SU-DHL-6 (cell line): ENCODE data around the gene CCNQ.

Experiments used
- H2AFZ ChIP-seq: fragments of 200-600 bp; sonication (generic); 2 replicates; pipeline ENCODE4 v1.6.1; 2014; ENCODE audit warnings: low read depth, mild to moderate bottlenecking, moderate library complexity, mixed read lengths, antibody characterized with exemption, low read length; ENCODE audit not compliant: severe bottlenecking
- H3F3A ChIP-seq: fragments of 200-600 bp; shearing (Covaris generic); 2 replicates; pipeline ENCODE4 v1.6.0; 2016; ENCODE audit warnings: antibody characterized with exemption, mild to moderate bottlenecking; ENCODE audit not compliant: insufficient read depth
- H3K27ac ChIP-seq: fragments of 200-600 bp; sonication (generic); 2 replicates; pipeline ENCODE4 v1.5.1; 2016; ENCODE audit warnings: low read depth, mild to moderate bottlenecking, low read length, moderate library complexity, mixed read lengths
- H3K27me3 ChIP-seq: fragments of 200-600 bp; sonication (generic), shearing (Covaris generic); 2 replicates; pipeline ENCODE4 v1.6.0; 2014; ENCODE audit warnings: mild to moderate bottlenecking, low read length
- H3K36me3 ChIP-seq: fragments of 200-600 bp; sonication (generic); 2 replicates; pipeline ENCODE4 v1.6.1; 2014; ENCODE audit warnings: mild to moderate bottlenecking, low read length, mixed read lengths
- H3K4me2 ChIP-seq: fragments of 300-600, 200-600 bp; shearing (Covaris generic), sonication (generic); 2 replicates; pipeline ENCODE4 v1.6.0; 2014; ENCODE audit warnings: low read length, low read depth, mild to moderate bottlenecking; ENCODE audit not compliant: poor library complexity, severe bottlenecking
- H3K4me3 ChIP-seq: fragments of 200-600 bp; sonication (generic); 2 replicates; pipeline ENCODE4 v1.5.1; 2014; ENCODE audit warnings: antibody characterized with exemption, low read length, mild to moderate bottlenecking, mixed read lengths; ENCODE audit not compliant: insufficient read depth, poor library complexity, severe bottlenecking
- H3K79me2 ChIP-seq: fragments of 200-600 bp; sonication (generic); 2 replicates; pipeline ENCODE4 v1.6.1; 2014; ENCODE audit warnings: mild to moderate bottlenecking, low read length, moderate library complexity; ENCODE audit not compliant: insufficient read depth
- H3K9ac ChIP-seq: fragments of 200-600 bp; sonication (generic); 2 replicates; pipeline ENCODE4 v1.7.0; 2014; ENCODE audit warnings: mild to moderate bottlenecking, low read length
- H3K9me2 ChIP-seq: fragments of 200-600 bp; sonication (generic); replicated peaks from 2 replicates; pipeline ENCODE4 v1.6.1; 2014; ENCODE audit warnings: low read length; ENCODE audit not compliant: insufficient read depth
- H3K9me3 ChIP-seq: fragments of 200-600 bp; sonication (generic); 2 replicates; pipeline ENCODE4 v1.6.1; 2014; ENCODE audit warnings: low read length, mixed read lengths; ENCODE audit not compliant: insufficient read depth
- H4K20me1 ChIP-seq: fragments of 200-600 bp; sonication (generic); 2 replicates; pipeline ENCODE4 v1.6.1; 2014; ENCODE audit warnings: low read depth, mild to moderate bottlenecking, antibody characterized with exemption, low read length, moderate library complexity, mixed read lengths
- EZH2phosphoT487 ChIP-seq: fragments of 200-600 bp; sonication (generic), shearing (Covaris generic); conservative IDR thresholded peaks from 2 replicates; pipeline ENCODE4 v1.6.1; 2018; ENCODE audit warnings: mild to moderate bottlenecking, antibody characterized with exemption, low read length, moderate library complexity, mixed read lengths
- TF ChIP-seq, protein P1 (sequence below): fragments of 200-600 bp; sonication (generic); IDR thresholded peaks from one replicate; pipeline ENCODE4 v1.5.1; 2017; ENCODE audit warnings: antibody characterized with exemption, mild to moderate bottlenecking, low read length, moderate library complexity; ENCODE audit not compliant: insufficient read depth, poor library complexity, severe bottlenecking

The CCNQ gene

DNA sequence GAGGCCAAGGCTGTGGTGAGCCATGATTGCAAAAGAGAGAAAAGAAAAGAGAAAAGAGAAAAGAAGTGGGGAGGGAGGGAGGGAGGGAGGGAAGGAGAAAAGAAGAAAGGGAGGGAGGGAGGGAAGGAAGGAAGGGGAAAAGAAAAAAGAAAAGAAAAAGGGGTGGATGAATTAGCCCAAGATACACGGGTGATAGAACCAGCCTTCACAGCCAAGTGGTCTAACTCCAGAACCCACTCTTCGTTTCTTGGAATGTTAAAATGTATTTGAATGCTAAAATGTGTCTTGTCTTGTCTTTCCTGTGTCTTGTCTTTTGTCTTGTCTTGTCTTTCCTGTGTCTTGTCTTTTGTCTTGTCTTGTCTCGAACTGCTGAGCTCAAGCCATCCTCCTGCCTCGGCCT, 13.1 kb downstream of the CCNQ start:
- Histone ChIP-seq H3K36me3 (no peaks in the 10 kb centered on the region), H4K20me1 (no peaks in the 10 kb centered on the region), H3K27me3 (no peaks in the 10 kb centered on the region), H3K9ac (no peak overlapping the region), H3K4me2 (no peak overlapping the region), H3K9me2 (no peaks in the 10 kb centered on the region), H3K79me2 (no peaks in the 10 kb centered on the region), H2AFZ (no peak overlapping the region), H3F3A (0 out of 2 replicates have a peak, but pooled peaks cover 5% of the 10 kb centered on the region), H3K9me3 (no peaks in the 10 kb centered on the region), H3K4me3 (no peak overlapping the region), H3K27ac (no peak overlapping the region)
- TF ChIP-seq, protein P1, sequence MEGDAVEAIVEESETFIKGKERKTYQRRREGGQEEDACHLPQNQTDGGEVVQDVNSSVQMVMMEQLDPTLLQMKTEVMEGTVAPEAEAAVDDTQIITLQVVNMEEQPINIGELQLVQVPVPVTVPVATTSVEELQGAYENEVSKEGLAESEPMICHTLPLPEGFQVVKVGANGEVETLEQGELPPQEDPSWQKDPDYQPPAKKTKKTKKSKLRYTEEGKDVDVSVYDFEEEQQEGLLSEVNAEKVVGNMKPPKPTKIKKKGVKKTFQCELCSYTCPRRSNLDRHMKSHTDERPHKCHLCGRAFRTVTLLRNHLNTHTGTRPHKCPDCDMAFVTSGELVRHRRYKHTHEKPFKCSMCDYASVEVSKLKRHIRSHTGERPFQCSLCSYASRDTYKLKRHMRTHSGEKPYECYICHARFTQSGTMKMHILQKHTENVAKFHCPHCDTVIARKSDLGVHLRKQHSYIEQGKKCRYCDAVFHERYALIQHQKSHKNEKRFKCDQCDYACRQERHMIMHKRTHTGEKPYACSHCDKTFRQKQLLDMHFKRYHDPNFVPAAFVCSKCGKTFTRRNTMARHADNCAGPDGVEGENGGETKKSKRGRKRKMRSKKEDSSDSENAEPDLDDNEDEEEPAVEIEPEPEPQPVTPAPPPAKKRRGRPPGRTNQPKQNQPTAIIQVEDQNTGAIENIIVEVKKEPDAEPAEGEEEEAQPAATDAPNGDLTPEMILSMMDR: no peak
- TF ChIP-seq EZH2phosphoT487: no peak

DNA sequence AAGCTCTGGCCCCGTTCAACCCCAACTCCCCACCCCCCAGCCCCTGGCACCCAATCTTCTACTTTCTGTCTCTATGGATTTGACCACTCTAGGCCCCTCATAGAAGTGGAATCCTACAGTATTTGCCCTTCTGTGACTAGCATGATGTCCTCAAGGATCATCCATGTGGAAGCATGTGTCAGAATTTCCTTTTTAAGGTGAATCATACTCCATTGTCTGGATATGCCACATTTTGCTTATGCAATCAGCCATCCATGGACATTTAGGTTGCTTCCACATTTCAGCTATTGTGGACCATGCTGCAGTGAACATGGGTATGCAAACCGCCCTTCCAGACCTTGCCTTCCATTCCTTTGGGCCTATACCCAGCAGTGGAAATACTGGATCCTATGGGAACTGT, 15.5 kb downstream of the CCNQ start:
- H3K4me3 ChIP-seq: no peak overlapping the region
- no peaks in the 10 kb centered on the region for H4K20me1 ChIP-seq
- no peaks in the 10 kb centered on the region for H3K27me3 ChIP-seq
- H3K9ac ChIP-seq: no peak overlapping the region
- no peak overlapping the region for H2AFZ ChIP-seq
- H3K4me2 ChIP-seq: no peak overlapping the region
- H3K79me2 ChIP-seq: no peaks in the 10 kb centered on the region
- no peak overlapping the region for H3K27ac ChIP-seq
- H3F3A ChIP-seq: 0 out of 2 replicates have a peak, but pooled peaks cover 5% of the 10 kb centered on the region
- H3K9me3 ChIP-seq: no peaks in the 10 kb centered on the region
- no peaks in the 10 kb centered on the region for H3K9me2 ChIP-seq
- TF ChIP-seq EZH2phosphoT487: no peak
- TF ChIP-seq, protein P1: no peak
- H3K36me3 ChIP-seq: no peaks in the 10 kb centered on the region

DNA sequence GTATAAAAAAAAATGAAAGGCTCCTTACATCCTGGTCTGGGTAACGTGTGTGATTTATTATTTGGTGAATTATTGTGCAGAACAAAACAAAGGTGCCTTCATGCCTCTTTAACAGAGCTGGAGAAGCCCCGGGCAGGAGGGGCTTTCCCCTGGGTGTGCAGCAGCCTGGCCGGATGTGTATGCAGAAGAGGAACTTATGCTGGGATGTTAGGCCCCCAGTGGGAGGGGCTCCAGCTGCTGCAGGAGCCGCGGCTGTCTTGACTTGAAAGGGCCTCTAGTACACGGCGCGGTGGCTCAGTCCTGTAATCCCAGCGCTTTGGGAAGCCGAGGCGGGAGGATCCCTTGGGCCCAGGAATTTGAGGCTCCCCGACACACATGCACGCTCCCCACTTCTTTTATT, 16.0 kb downstream of the CCNQ start:
- Histone ChIP-seq H3K4me3 (no peak overlapping the region), H3K4me2 (peak overlapping the region; percentile 32), H3K36me3 (no peaks in the 10 kb centered on the region), H3K9me3 (no peaks in the 10 kb centered on the region), H3K79me2 (no peaks in the 10 kb centered on the region), H3K27me3 (no peaks in the 10 kb centered on the region), H4K20me1 (no peaks in the 10 kb centered on the region), H2AFZ (no peak overlapping the region), H3K9ac (no peak overlapping the region), H3K9me2 (no peaks in the 10 kb centered on the region), H3K27ac (no peak overlapping the region), H3F3A (0 out of 2 replicates have a peak, but pooled peaks cover 5% of the 10 kb centered on the region)
- TF ChIP-seq, protein P1: no peak
- no peak for TF ChIP-seq EZH2phosphoT487
